Measurements from ENCODE around the gene ESRRA. TPM values are rescaled to one million over a fixed set of nuclear protein-coding genes. Genes with fewer than 3 reads are reported as not detected.

Gene ESRRA
- total and polyA plus RNA-seq, 10 of the 15 experiments (the other 5 are each of a cell fraction or from before 2014, with no cell fraction given): 0.32 to 48.9 (median 12.6) TPM

DNA sequence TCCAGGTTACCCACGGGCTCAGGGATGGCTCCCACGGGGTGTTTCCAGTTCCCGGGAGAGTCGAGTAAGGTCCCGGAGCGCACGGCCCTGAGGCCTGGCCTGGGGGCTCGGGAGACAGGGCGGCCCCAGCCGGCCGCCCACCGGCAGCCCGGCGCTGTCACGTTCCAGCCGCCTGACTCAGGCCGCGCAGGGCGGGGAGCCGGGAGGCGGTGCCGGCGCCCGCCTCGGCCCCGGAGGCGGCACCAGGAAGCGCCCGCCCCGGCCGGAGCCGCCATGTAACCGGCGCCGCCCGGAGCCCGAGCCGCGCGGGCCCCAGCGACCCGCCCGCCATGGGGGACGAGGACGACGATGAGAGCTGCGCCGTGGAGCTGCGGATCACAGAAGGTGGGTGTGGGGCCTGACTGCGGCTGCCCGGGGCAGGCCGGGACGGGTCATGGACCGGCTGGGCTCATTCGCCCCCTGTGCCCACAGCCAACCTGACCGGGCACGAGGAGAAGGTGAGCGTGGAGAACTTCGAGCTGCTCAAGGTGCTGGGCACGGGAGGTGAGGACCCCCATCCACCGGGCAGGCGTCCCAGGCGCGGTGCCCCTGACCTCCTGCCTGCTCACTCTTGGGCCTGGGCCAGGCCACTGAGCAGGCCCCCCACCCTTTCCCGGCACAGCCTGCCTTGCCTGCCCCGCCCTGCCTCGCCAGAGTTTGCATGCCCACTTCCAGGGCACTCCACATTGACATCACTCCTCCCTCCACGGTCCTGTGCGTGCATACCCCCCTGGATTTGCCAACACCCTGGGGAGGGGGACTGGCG is 53.8 kb downstream of the ESRRA start, which contains the start of gene RPS6KA4:
Gene RPS6KA4, plus strand, starts transcription at position 256 of the 805 bp plus-strand sequence. Its CDS starts 74 bp downstream, at position 330.
- Histone ChIP-seq H3K9ac (ENCODE audit: control insufficient read depth, insufficient read depth, low read length) (peak within 1 kb of the TSS; percentile 82), H3K4me2 (ENCODE audit: control insufficient read depth, insufficient read depth) (peak within 1 kb of the TSS; percentile 96), H4K20me1 (ENCODE audit: control insufficient read depth, insufficient read depth) (no peaks in the 10 kb centered on the region), H3K27me3 (replicated peaks in 1 of 2; ENCODE audit: control insufficient read depth in 2 of 2, insufficient read depth in 2 of 2, low read length in 1 of 2) (no peaks in the 10 kb centered on the region), H3K36me3 (ENCODE audit: control insufficient read depth in 2 of 2, insufficient read depth in 2 of 2, low read length in 1 of 2) (peaks cover 4 to 8% of the 10 kb centered on the region in 2 experiments; a peak in 3 of 4 replicates), H3K4me3 (peak within 1 kb of the TSS; percentile 69), H3K79me2 (ENCODE audit: control insufficient read depth, insufficient read depth, low read length) (peaks cover 21% of the 10 kb centered on the region), H3K9me3 (replicated peaks; ENCODE audit: control insufficient read depth, insufficient read depth, low read length) (no peaks in the 10 kb centered on the region; the same call in 2 of the 3 replicates), H2AFZ (ENCODE audit: control insufficient read depth, low read depth, low read length) (peak within 1 kb of the TSS; percentile 85), H3K4me1 (ENCODE audit: control insufficient read depth, insufficient read depth, low read length) (peaks cover 36% of the 10 kb centered on the region), H3K27ac (ENCODE audit: control insufficient read depth, insufficient read depth) (peak within 1 kb of the TSS; percentile 72)
- RAD21 ChIA-PET (ENCODE audit: unreplicated experiment): interaction anchor here (0.6 to 9.7 kb wide), 6 partner anchors 22 to 1006 kb away, joined by 3 to 176 read pairs (median 4); partner anchors contain the start of genes PRDX5 and TRMT112
- POLR2A ChIA-PET: interaction anchor here (0.6 to 2.5 kb wide), 5 partner anchors 11 to 173 kb away, joined by 3 to 14 read pairs (median 3); partner anchors contain the start of genes PRDX5, STIP1 and TRMT112
- FAIRE-seq (no peak), ATAC-seq (peak; percentile 85), DNase-seq (ENCODE audit: low read depth, low spot score) (no peak)
- intact Hi-C loops (cut with micrococcal nuclease; ENCODE audit: unreplicated experiment) (loop anchor here (5.0 kb wide), 2 partner anchors 42 to 88 kb away; partner anchors contain the start of genes PRDX5 and TRMT112), in situ Hi-C loops (cut with MboI) (no loop called here)
- CTCF ChIA-PET: interaction anchor here (1.0 to 3.4 kb wide), 10 partner anchors 24 to 293 kb away, joined by 3 to 31 read pairs (median 5); partner anchors contain the start of genes PRDX5 and TRMT112
- BruUV-seq (replicated peaks): no TSS peak
- 4% methylated on average over 46 of the region's 70 CpGs for WGBS (ENCODE audit: insufficient coverage, insufficient replicate concordance, low lambda C conversion rate, missing lambda C conversion rate)
- SMC1A ChIA-PET (ENCODE audit: uncharacterized antibody, unreplicated experiment): interaction anchor here (1.0 to 2.3 kb wide), 5 partner anchors 24 to 294 kb away, joined by 3 to 13 read pairs (median 4); partner anchors contain the start of genes PRDX5 and TRMT112
- TF ChIP-seq CBX5 (IDR thresholded peaks at IDR 0.05; ENCODE audit: low read depth) (no peak), BCL3 (IDR thresholded peaks at IDR 0.05; ENCODE audit: borderline replicate concordance, insufficient read depth, low read depth, low read length, poor library complexity, severe bottlenecking) (peak; percentile 9), TARDBP (IDR thresholded peaks at IDR 0.05; ENCODE audit: borderline replicate concordance) (no peak), BHLHE40 (IDR thresholded peaks at IDR 0.05; ENCODE audit: borderline replicate concordance in 1 of 2, low read depth in 2 of 2, low read length in 1 of 2) (peak; percentile 96 to 99), USF2 (IDR thresholded peaks at IDR 0.05; ENCODE audit: borderline replicate concordance, low read depth, low read length) (no peak), TCF12 (IDR thresholded peaks at IDR 0.05; ENCODE audit: low read depth, low read length) (no peak), RFX5 (IDR thresholded peaks at IDR 0.05; ENCODE audit: low read depth, low read length) (no peak), SREBF2 (IDR thresholded peaks at IDR 0.05; ENCODE audit: low read length) (no peak), BACH1 (IDR thresholded peaks at IDR 0.05; ENCODE audit: borderline replicate concordance) (peak; percentile 66; the same call in 1 of the 2 replicates), STAT3 (IDR thresholded peaks at IDR 0.05; ENCODE audit: low read depth, low read length) (no peak), ZNF687 (IDR thresholded peaks at IDR 0.05) (peak; percentile 60)
- TF ChIP-seq, protein P1, sequence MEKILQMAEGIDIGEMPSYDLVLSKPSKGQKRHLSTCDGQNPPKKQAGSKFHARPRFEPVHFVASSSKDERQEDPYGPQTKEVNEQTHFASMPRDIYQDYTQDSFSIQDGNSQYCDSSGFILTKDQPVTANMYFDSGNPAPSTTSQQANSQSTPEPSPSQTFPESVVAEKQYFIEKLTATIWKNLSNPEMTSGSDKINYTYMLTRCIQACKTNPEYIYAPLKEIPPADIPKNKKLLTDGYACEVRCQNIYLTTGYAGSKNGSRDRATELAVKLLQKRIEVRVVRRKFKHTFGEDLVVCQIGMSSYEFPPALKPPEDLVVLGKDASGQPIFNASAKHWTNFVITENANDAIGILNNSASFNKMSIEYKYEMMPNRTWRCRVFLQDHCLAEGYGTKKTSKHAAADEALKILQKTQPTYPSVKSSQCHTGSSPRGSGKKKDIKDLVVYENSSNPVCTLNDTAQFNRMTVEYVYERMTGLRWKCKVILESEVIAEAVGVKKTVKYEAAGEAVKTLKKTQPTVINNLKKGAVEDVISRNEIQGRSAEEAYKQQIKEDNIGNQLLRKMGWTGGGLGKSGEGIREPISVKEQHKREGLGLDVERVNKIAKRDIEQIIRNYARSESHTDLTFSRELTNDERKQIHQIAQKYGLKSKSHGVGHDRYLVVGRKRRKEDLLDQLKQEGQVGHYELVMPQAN (conservative IDR thresholded peaks at IDR 0.05): peak; percentile 80
